Stromal cell of bone marrow (primary cell): ENCODE measurements around the gene KPTN.

Source experiments
- DNase-seq: peaks from one replicate; pipeline ENCODE4 v3.0.0-alpha.2; 2012; ENCODE audit warnings: low read depth

The KPTN gene

GRCh38 chr19:47483800-47484690, at the start of gene KPTN:
TSS of gene KPTN (minus strand) at chr19:47484219. CDS start at chr19:47484160, 59 bp downstream.
- DNase-seq, result peak; percentile 73

GRCh38 chr19:47531640-47532387, 47.8 kb upstream of the KPTN start:
- DNase-seq, result no peak

GRCh38 chr19:47529018-47529742, 45.2 kb upstream of the KPTN start:
- DNase-seq, result no peak

- no peak for DNase-seq
Observed at GRCh38 chr19:47526798-47527197, 42.8 kb upstream of the KPTN start.

GRCh38 chr19:47523473-47523872, 39.5 kb upstream of the KPTN start:
- no peak for DNase-seq

- DNase-seq, result no peak
Observed at GRCh38 chr19:47521473-47522180, 37.6 kb upstream of the KPTN start.

- DNase-seq, result no peak
Observed at GRCh38 chr19:47520839-47521238, 36.8 kb upstream of the KPTN start.

- DNase-seq, result no peak
Observed at GRCh38 chr19:47520343-47520806, 36.4 kb upstream of the KPTN start.

GRCh38 chr19:47518854-47519253, 34.8 kb upstream of the KPTN start:
- DNase-seq, result no peak

- no peak for DNase-seq
Observed at GRCh38 chr19:47518139-47518538, 34.1 kb upstream of the KPTN start.

- DNase-seq, result peak; percentile 100
Observed at GRCh38 chr19:47514869-47515588, 31.0 kb upstream of the KPTN start, which contains the start of gene NAPA. TSS of gene NAPA (minus strand) at chr19:47515063. CDS start at chr19:47514940, 123 bp downstream.

- no peak for DNase-seq
Observed at GRCh38 chr19:47514151-47514868, 30.3 kb upstream of the KPTN start.

- DNase-seq, result no peak
Observed at GRCh38 chr19:47512948-47513319, 28.9 kb upstream of the KPTN start.

GRCh38 chr19:47512183-47512947, 28.3 kb upstream of the KPTN start:
- DNase-seq, result peak; percentile 54

- DNase-seq, result no peak
Observed at GRCh38 chr19:47511681-47512080, 27.7 kb upstream of the KPTN start.

- DNase-seq, result no peak
Observed at GRCh38 chr19:47511128-47511517, 27.1 kb upstream of the KPTN start.

GRCh38 chr19:47510516-47511127, 26.6 kb upstream of the KPTN start:
- DNase-seq, result no peak

GRCh38 chr19:47509973-47510372, 26.0 kb upstream of the KPTN start:
- peak; percentile 33 for DNase-seq
